A204.1 (cell line): ENCODE results near the gene PHACTR2.
"Not testable (repeated sequence)": the region's sequence is repeated elsewhere in the genome, so short reads cannot be mapped to it uniquely, and the experiment has no call there.

Experiments used
- FAIRE-seq: peaks from 2 replicates; lab custom pipeline; 2012; peaks lifted over from hg19 to GRCh38; lab: Jason Lieb, UNC

The PHACTR2 gene

DNA sequence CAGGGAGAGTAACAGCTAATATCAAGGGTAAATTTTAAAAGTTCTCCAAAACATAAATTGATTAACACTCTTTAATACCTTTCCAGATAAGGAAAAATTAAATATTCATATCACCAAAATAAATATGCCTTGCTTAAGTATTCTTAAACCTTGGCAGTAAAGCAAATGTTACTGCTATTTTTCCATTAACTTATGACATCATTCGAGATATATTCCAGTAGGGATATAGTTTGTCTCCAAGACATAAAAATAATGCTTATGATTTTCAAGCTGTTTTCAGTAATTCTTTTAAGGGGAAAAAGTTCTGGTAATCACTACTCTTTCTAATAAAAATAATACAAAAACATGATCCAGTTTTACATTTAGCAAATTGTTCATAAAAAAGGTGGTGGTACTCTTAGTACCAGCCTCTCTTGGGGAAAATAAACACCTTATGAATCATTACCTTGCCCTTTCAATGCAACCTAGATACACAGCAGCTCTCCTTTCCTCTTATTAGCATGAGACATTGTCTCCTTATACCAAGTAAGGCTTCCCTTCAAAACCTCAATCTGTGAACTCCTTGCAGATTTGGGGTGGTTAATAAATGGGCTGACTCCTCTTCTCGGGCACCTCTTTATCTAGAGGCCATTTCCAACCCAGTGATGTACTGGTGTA is 133.9 kb downstream of the PHACTR2 start:
- no peak for FAIRE-seq

DNA sequence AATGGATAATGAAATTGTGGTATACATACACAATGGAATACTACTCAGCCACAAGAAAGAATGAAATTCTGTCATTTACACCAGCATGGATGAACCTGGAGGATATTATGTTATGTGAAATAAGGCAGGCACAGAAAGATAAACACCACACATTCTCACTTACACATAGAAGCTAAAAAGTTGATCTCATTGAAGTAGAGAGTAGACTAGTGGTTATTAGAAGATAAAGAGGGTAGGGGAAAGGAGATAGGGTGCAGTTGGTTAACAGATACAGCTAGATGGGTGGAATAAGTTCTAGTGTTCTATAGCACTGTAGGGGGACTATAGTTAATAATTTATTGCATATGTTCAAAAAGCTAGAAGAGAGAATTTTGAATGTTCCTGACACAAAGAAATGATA is 139.9 kb downstream of the PHACTR2 start:
- FAIRE-seq = no peak

DNA sequence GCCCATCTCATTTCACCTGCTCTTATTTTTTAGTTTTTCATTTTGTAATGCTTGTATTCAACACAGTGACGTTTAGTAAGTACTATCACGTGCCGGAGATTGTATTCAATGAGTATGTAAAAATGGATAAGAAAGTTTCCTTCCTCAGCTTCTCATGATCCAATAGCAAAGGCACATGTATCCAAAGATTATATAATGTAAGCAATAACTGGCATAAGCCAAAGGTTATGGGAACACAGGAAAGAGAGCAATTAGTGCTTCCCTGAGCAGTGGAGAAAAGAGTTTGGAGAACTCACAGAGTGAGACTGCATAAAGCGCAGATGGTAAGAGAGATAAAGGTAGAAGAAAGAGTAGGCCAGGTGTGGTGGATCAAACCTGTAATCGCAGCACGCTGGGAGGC is 143.6 kb downstream of the PHACTR2 start:
- FAIRE-seq = no peak

DNA sequence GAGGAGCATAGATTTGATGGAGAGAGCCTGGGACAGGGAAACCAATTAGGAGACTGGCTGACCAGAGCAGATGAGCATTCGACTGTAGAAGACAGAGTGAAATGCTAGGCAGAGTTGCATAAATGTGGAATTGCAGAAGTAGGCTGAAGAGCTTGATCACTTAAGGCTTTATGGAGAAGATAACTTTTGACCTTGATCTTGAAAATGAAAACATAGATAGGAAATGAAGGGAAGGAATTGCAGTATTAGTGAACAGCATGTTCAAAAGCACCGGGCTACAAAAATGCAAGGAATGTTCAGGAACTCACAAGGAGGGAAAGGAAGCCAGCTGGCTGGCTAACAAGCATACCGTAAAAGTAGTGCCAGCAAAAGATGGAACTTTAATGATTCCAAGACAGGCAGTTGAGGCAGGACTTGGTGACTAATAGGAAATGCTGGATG is 144.8 kb downstream of the PHACTR2 start:
- FAIRE-seq = peak; percentile 57

DNA sequence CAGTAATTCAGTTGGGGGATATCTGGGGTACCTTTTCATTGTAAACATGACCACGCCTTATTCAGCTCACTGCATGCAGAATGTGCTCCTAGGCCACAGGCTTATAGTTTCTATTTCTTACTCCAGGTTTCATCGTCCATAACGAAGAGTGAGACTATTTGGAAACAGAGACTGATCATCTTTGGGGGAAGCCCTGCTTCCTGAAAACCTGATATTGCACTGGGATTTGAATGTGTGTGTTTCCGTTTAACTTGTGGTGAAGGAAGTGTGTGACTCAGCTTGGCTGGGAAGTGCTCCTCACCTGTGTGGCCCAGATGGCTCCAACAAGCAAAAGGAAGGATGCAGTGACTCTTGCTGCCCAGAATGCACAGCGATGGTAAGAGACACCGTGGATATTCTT is 145.8 kb downstream of the PHACTR2 start:
- FAIRE-seq = no peak

DNA sequence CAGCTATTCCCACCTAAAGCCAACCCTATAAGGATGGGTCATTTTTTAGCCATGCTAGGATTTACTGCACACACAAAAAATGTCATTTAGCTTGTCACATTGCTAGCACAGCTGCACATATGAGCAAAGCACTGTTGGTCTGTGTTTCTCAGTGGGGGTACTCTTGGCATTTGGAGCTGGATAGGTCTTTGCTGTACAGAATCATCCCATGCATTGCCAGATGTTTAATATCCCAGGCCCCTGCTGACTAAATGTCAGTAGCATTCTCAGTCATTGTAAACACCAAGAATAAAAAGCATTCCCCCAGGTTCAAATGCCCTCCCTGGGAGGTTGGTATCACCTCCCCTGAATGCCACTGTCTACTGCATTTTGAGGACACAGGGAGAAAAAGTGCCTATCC is 150.8 kb downstream of the PHACTR2 start:
- FAIRE-seq = no peak

DNA sequence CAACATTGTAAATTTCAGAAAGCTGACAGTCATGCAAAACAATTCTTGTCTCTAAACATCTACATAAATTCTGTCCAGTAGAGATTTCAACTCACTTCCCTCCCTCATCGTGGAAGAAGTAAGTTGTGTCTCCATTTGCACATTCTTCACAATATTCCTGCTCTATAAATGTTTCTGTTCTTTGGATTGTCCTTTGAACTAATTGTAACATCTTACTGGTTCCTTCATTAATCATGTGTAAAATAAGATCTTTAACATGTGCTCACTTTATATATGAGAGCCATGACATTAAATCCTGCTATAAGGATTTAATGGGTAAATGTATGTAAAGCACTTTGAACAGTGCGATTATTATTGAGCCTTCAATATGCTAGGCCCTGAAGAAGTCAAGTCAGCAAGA is 158.4 kb downstream of the PHACTR2 start:
- FAIRE-seq = no peak

DNA sequence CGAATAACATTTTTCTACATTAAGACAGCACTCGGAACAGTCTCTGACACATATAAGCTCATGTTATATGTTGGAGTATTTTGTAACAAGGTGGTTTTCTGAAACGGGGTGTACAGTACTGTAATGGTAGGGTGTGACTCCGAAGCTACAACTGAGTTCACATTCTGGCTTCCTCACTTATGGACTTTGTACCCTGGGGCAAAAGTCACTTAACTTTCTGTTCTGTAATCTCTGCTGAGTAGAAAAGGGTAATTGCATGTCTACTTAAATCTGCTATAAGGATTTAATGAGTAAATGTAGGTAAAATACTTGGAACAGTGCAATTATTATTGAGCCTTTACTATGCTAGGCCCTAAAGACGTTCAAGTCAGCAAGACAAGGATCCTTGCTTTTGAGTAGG is 160.6 kb downstream of the PHACTR2 start:
- no peak for FAIRE-seq

DNA sequence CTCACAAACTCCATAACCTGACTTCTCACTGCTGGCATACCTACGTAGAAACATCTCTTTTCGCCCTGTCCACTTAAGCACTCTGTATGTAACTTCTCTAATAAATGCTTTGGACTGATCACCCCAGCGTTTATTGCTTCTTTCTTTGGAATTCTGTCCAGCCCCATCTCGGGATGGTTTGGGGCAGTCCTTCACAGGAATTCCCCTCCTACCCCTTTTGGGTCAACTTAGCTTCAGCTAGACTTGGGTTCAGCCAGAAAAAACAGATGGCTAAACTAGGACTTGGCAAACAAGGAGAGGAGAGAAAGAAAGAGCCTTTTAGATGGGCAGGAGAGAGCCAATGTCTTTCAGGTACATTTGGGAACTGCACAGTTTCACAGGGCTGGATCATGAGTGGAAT is 161.4 kb downstream of the PHACTR2 start:
- FAIRE-seq = no peak

DNA sequence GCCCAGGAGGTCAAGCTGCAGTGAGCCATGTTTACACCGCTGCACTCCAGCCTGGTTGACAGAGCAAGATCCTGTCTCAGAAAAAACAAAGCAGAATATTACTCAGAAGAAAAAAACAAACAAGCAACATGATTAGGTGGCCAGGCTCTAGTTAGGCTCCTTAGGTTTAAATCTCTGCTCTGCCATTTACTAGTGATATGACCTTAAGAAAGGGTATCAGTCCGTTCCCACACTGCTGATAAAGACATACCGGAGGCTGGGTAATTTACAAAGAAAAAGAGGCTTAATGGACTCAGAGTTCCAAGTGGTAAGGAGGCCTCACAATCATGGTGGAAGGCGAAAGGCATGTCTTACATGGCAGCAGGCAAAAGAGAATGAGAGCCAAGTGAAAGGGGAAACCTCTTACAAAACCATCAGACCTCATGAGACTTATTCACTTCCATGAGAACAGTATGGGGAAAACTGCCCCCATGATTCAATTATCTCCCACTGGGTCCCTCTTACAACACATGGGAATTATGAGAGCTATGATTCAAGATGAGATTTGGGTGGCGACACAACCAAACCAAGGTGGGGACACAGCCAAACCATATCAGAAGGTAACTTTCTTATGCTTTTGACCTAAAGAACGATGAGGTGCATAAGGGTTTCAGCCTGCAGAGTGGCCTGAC is 163.0 kb downstream of the PHACTR2 start:
- no peak for FAIRE-seq

DNA sequence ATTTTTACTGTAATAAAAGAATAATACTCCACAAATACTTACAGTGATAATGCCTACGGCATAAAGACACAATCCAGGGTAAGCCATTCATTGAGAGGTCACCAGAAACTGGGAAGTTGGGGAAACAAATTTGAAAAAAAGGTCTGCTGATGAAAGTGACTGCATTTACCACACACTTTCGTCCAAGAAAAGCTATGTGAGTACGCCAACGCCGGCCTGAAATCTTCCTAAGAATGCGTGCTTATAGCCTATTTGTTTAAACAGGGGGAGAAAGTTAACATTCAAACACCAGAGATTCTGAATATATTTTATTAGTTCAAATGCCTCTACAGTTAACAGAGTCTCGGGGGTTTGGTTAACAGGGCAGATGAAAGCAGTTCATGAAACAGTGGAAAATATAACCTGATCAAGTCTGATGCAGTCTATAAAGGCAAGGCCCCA is 164.7 kb downstream of the PHACTR2 start:
- peak; percentile 98 for FAIRE-seq

DNA sequence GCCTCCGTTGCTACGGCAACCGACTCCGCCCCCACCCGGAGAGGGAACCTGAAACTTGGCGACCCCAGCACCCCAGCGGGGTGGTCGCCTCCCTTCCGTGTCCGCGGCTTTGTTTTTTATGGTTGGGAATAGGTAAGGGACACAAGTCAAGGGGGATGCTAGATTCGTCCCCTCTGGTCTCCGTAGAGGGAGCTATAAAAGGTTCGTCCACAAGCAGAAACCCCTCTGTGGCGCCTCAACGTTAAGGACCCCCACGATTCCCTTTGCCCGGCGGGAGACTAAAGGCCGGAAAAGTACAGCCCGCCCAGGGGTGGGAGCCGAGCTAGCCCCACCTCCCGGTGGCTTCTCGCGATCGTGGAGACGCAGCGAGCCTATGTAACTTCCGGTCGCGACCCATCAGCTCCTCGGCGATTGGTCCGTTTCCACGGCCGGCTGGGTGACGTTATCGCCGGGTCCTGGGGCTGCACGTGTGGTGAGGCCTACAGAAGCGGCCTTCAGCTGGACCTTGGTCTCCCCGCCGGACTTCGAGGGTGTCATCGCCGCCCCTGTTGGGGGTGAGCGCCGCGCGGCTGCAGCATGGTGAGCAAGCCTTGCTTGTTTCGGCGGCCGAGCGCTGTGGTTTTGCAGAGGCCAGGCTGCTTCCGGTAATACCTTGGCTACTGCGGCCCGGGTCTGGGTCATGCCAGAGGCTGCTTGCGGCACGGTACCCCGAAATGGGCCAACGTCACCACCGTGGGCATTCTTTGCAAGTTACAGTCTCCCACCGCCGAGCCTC is 165.3 kb downstream of the PHACTR2 start, which contains the start of gene LTV1:
TSS of gene LTV1 (plus strand) at position 437 of the 775 bp plus-strand sequence. CDS start at position 577, 140 bp downstream.
- no peak for FAIRE-seq

DNA sequence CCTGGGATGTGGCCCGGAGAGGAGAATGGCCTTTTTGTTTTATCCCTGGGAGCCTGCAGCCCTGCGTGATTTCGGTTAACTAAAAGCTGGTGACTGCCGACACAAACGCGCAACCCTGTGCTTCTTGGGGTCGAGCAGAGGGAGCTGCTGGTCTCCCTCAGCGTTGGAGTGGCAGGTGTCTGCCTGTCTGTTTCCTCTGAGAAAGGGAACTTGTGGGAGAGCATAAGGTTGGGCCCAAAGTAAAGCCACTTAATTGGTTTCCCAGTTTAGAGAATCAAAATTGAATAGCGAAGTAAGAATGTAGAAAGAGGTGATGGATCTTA is 165.9 kb downstream of the PHACTR2 start:
- FAIRE-seq = no peak

DNA sequence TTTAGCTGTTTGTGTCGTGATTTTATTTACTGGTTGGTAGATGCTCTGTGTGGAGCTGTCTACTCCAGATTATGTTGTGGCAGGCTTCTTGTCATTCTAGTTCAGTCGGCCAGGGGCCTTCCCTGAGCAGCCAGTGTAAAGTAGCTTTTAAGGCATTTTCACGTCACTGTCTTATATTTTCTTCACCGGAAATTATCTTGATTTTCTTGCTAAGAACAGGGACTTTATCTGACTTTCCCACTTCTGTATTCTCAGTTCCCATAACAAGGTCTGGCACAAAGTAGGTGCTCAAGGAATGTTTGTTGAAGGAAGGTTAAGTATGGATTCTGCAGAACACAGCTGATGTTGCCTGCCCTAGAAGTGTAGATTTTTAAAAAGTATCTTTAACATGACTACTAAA is 166.2 kb downstream of the PHACTR2 start:
- no peak for FAIRE-seq

DNA sequence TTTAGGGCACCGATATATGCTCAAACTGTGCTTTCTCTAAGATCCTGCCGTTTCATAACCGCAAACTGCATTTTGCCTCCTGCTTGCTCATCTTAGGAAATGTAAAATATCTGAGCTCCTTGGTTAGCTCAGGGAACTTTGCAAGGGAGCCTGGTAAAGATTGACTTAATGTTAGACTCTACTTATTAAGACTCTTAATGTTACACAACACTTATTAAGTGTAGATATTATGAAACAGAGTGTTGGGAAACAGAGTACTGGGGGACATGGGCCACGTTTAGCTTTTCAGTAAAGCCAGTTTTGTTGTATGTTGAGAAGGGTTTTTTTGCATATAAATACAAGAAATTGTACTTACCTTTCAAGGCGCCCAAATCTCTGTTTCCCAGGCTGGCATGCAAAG is 167.3 kb downstream of the PHACTR2 start:
- no peak for FAIRE-seq

DNA sequence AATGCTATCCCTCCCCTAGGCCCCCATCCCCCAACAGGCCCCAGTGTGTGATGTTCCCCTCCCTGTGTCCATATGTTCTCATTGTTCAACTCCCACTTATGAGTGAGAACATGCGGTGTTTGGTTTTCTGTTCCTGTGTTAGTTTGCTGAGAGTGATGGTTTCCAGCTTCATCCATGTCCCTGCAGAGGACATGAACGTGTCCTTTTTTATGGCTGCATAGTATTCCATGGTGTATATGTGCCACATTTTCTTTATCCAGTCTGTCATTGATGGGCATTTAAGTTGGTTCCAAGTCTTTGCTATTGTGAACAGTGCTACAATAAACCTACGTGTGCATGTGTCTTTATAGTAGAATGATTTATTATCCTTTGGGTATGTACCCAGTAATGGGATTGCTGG is 173.9 kb downstream of the PHACTR2 start:
- not testable (repeated sequence) for FAIRE-seq

DNA sequence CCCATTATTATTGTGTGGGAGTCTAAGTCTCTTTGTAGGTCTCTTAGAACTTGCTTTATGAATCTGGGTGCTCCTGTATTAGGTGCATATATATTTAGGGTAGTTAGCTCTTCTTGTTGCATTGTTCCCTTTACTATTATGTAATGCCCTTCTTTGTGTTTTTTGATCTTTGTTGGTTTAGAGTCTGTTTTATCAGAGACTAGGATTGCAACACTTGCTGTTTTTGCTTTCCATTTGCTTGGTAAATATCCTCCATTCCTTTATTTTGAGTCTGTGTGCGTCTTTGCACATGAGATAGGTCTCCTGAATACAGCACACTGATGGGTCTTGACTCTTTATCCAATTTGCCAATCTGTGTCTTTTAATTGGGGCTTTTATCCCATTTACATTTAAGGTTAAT is 177.3 kb downstream of the PHACTR2 start:
- not testable (repeated sequence) for FAIRE-seq

DNA sequence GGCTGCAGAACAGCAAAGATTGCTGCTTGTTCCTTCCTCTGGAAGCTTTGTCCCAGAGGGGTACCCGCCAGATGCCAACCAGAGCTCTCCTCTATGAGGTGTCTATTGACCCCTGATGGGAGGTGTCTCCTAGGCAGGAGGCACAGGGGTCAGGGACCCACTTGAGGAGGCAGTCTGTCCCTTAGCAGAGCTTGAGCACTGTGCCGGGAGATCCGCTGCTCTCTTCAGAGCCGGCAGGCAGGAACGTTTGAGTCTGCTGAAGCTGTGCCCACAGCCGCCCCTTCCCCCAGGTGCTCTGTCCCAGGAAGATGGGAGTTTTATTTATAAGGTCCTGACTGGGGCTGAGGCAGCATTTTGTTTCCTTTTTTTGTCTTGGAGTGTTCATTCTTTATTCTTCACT is 179.0 kb downstream of the PHACTR2 start:
- FAIRE-seq = not testable (repeated sequence)

DNA sequence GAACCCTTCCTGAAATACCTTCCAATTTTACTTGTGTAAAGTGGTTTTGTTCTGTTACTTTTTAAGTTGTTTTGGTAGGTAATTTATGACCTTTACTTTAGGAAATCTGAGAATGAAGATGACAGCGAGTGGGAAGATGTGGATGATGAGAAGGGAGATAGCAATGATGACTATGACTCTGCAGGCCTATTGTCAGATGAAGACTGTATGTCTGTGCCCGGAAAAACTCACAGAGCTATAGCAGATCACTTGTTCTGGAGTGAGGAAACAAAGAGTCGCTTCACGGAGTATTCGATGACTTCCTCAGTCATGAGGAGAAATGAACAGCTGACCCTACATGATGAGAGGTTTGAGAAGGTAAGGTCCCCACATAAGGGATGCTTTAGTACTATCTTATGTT is 179.9 kb downstream of the PHACTR2 start:
- FAIRE-seq = no peak

DNA sequence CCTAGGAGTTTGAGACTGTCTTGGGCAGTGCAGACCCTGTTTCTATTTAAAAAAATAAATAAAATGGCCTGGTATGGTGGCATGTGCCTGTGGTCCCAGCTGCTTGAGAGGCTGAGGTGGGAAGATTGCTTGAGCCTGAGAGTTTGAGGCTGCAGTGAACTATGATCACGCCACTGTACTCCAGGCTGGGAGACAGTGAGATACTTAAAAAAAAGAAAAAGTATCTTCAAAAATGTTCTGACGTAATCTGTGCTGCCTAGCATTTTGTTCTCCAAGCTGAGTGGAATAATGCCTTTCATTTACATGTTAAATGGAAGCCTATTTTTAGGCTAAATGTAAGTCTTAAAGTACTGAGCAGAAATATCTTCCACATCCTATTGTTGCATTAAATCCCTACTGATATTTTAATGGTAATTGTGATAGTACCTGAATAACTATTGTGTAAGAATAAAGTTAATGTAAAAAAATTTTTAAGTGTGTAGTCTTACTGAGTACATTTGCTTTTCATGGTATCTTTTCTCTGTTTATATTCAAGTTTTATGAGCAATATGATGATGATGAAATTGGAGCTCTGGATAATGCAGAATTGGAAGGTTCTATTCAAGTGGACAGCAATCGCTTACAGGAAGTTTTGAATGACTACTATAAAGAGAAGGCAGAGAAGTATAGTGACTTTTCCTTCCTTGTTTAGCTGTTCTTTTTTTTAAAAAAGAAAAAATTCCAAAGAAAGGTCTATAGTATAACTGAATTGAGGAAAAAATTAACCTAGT is 182.3 kb downstream of the PHACTR2 start:
- no peak for FAIRE-seq

DNA sequence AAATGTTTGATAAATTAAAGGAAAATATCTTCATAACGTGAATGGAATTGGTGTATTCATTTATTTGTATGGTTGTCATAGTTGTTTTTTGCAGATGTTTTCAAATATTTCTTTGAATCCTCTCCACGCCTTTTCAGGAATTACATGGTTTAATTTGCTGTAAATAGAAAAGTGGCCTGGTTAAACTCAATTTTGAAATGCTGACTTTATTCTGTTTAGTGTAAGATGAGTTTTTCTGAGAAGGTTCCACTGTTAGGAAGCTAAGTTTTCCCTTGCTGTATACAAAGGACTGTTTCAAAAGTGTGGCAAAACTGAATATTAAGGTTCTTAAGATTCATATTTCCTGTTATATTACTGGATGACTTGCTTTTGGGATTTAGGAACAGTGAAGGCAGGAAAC is 186.0 kb downstream of the PHACTR2 start:
- no peak for FAIRE-seq

DNA sequence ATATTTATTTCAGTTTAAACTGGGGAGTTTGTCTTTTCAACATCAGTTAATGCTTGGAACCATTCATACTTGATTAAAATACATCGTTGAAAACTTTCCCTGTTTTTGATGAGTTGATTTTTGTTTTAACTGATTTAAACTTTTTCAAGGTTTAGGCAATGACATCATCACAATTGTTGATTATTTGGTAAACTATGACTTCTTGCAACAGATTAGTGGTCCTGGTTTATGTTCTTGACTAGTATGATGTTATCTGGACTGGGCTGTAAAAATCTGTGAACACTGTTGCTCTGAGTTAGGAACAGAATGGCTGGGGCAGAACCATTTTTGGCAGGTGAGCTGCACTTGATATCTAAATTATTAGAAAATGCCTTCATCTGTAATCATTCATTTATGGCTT is 186.5 kb downstream of the PHACTR2 start, which contains the start of gene ZC2HC1B:
TSS of gene ZC2HC1B (plus strand) at position 241 of the 400 bp plus-strand sequence. CDS start at position 307, 66 bp downstream.
- FAIRE-seq = no peak
